Measurements from ENCODE around the gene NRROS. TPM values are rescaled to one million over a fixed set of nuclear protein-coding genes. Genes with fewer than 3 reads are reported as not detected.

The NRROS gene
- total RNA-seq, 6 experiments from 2014 or later: 1.2 to 4.0 (median 2.1) TPM

DNA sequence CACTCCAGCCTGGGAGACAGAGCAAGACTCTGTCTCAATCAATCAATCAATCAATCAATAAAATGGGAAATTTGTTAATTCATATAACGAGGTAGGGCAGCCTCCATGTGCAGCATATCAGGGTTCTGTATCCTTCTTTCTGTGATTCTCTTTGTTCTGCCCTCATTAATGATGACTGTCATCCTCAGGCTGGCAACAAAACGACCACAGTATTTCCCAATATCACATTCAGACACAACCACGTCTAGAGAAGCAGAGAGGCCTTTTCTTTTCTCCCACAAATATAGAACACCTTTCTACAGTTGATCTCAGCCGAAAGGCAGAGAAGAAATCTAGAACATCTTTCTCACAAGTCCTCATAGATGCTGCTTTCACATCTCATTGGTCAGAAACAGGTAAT lies 61.3 kb downstream of the NRROS start:
- DNase-seq (no peak), ATAC-seq (no peak)
- Histone ChIP-seq H3K27me3 (no peaks in the 10 kb centered on the region), H3K9me3 (no peaks in the 10 kb centered on the region), H3K27ac (no peak overlapping the region), H3K4me1 (no peaks in the 10 kb centered on the region), H3K4me3 (no peak overlapping the region), H3K36me3 (no peaks in the 10 kb centered on the region)
- intact Hi-C loops (cut with DNase I): no loop called here
- 43% methylated on average over 4 of the region's 4 CpGs for WGBS (ENCODE audit: insufficient coverage, low coverage, low lambda C conversion rate, missing lambda C conversion rate)
- no peak for TF ChIP-seq POLR2A (IDR thresholded peaks at IDR 0.05)
- TF ChIP-seq, protein P1, sequence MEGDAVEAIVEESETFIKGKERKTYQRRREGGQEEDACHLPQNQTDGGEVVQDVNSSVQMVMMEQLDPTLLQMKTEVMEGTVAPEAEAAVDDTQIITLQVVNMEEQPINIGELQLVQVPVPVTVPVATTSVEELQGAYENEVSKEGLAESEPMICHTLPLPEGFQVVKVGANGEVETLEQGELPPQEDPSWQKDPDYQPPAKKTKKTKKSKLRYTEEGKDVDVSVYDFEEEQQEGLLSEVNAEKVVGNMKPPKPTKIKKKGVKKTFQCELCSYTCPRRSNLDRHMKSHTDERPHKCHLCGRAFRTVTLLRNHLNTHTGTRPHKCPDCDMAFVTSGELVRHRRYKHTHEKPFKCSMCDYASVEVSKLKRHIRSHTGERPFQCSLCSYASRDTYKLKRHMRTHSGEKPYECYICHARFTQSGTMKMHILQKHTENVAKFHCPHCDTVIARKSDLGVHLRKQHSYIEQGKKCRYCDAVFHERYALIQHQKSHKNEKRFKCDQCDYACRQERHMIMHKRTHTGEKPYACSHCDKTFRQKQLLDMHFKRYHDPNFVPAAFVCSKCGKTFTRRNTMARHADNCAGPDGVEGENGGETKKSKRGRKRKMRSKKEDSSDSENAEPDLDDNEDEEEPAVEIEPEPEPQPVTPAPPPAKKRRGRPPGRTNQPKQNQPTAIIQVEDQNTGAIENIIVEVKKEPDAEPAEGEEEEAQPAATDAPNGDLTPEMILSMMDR (IDR thresholded peaks at IDR 0.05): no peak

DNA sequence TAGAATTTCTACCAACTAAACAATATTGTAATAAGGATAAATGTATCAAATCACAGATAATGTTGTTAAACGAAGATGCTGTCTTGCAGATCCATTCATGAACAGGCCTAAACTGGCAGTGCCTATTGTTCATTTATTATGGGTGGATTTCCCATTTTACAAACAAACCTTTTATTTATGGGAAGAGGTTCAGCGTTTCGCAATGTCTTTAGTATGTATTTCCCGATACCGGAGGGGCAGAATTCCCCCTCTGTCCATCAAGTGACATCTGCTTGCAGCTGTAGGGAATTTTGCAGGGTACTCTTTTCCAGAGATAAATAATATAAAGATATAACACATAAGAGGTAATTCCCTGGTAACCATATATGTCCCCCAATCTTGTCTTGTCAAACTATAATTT lies 66.8 kb downstream of the NRROS start:
- Histone ChIP-seq H3K4me3 (no peak overlapping the region), H3K36me3 (no peaks in the 10 kb centered on the region), H3K9me3 (no peaks in the 10 kb centered on the region), H3K4me1 (peaks cover 0 to 3% (median 0%) of the 10 kb centered on the region in 4 donors), H3K27ac (no peak overlapping the region), H3K27me3 (no peaks in the 10 kb centered on the region)
- TF ChIP-seq, protein P1 (IDR thresholded peaks at IDR 0.05): no peak
- no peak for TF ChIP-seq POLR2A (IDR thresholded peaks at IDR 0.05)
- ATAC-seq (no peak), DNase-seq (no peak)
- whole genome bisulfite sequencing (ENCODE audit: insufficient coverage, low coverage, low lambda C conversion rate, missing lambda C conversion rate): 62% methylated on average over 5 of the region's 5 CpGs
- intact Hi-C loops (cut with DNase I): no loop called here

DNA sequence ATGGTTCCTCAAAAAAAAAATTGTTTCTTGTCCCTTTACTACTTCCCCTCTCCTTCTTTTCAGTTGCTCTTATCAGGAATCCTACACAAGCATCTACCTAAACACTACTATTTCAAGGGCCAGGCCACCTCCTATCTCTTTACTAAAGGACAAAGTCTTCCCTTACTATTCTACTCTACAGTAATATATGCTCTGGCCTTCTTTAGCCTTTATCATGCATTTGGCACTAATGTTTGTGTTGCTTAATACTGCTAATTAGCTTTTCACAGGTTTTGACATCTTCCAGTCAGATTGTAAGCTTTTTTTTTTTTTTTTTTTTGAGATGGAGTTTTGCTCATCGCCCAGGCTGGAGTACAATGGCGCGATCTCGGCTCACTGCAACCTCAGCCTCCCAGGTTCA lies 67.2 kb downstream of the NRROS start:
- no peak overlapping the region for H3K27ac ChIP-seq
- DNase-seq: no peak
- peaks cover 0 to 6% (median 1%) of the 10 kb centered on the region in 4 donors for H3K4me1 ChIP-seq
- ATAC-seq: no peak
- no peaks in the 10 kb centered on the region for H3K27me3 ChIP-seq
- H3K36me3 ChIP-seq: no peaks in the 10 kb centered on the region
- no peaks in the 10 kb centered on the region for H3K9me3 ChIP-seq
- intact Hi-C loops (cut with DNase I): no loop called here
- no peak overlapping the region for H3K4me3 ChIP-seq
- WGBS (ENCODE audit: insufficient coverage, low coverage, low lambda C conversion rate, missing lambda C conversion rate): 73% methylated on average over 2 of the region's 4 CpGs
- TF ChIP-seq, protein P1 (IDR thresholded peaks at IDR 0.05): no peak
- TF ChIP-seq POLR2A (IDR thresholded peaks at IDR 0.05): no peak

DNA sequence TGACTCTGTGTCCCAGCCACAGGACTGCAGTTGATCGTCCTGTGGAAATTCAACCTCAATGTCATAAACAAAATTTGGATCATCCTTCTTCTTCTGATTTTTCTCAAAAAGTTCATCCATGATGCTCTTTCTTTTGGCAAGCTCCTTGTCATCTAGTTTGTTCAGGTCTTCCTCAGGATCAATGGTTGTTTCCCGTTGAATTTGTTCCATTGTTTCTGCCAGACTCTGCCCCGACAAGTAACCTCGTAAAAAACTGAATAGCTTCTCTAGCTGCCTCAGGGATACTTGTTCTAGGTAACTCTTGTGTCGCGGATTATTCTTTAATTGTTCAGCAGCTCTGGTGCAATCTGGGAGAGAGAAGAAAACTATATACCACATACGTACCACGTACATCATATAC lies 68.1 kb downstream of the NRROS start:
- no peaks in the 10 kb centered on the region for H3K36me3 ChIP-seq
- no peak overlapping the region for H3K4me3 ChIP-seq
- no peaks in the 10 kb centered on the region for H3K27me3 ChIP-seq
- DNase-seq: no peak
- H3K27ac ChIP-seq: no peak overlapping the region
- no peak for TF ChIP-seq POLR2A (IDR thresholded peaks at IDR 0.05)
- TF ChIP-seq, protein P1 (IDR thresholded peaks at IDR 0.05): no peak
- no peak for ATAC-seq
- peaks cover 0 to 6% (median 1%) of the 10 kb centered on the region in 4 donors for H3K4me1 ChIP-seq
- no peaks in the 10 kb centered on the region for H3K9me3 ChIP-seq
- WGBS (ENCODE audit: insufficient coverage, low coverage, low lambda C conversion rate, missing lambda C conversion rate): 86% methylated on average over 8 of the region's 8 CpGs
- intact Hi-C loops (cut with DNase I): no loop called here

DNA sequence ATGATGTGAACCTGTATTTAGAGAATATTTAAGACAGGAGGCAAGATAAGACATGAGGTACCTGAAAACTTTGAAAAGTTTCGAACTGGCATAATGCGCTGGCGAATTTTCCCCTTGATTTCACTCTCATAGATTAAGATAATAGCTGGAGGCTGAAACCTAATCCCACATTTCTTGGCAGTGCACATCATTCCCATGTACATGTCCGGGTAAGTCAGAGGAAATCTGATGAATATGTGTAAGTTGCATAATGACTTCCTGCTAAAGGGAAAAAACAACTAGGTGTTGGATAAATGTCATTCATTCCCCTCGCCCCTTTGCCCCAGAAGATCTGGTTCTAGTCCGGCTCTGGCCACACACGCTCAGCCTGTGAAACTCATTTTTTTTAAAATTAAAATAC lies 69.0 kb downstream of the NRROS start:
- WGBS (ENCODE audit: insufficient coverage, low coverage, low lambda C conversion rate, missing lambda C conversion rate): 67% methylated on average over 7 of the region's 7 CpGs
- H3K9me3 ChIP-seq: no peaks in the 10 kb centered on the region
- intact Hi-C loops (cut with DNase I): no loop called here
- no peaks in the 10 kb centered on the region for H3K36me3 ChIP-seq
- H3K27ac ChIP-seq: no peak overlapping the region
- ATAC-seq (no peak), DNase-seq (no peak)
- H3K4me3 ChIP-seq: no peak overlapping the region
- TF ChIP-seq POLR2A (IDR thresholded peaks at IDR 0.05): no peak
- TF ChIP-seq, protein P1 (IDR thresholded peaks at IDR 0.05): no peak
- H3K27me3 ChIP-seq: no peaks in the 10 kb centered on the region
- H3K4me1 ChIP-seq: peaks cover 0 to 12% (median 5%) of the 10 kb centered on the region in 4 donors
